NT2/D1 (cell line): ENCODE data around the gene KAT7.
A peak's percentile ranks its signal among the peaks of the same experiment; 100 is the strongest.

Experiments used
- DNase-seq: peaks from one replicate; pipeline ENCODE4 v3.0.0-alpha.2; 2011; ENCODE audit warnings: low read depth, low spot score
- H3K27me3 ChIP-seq: 2 replicates; pipeline ENCODE4 v1.6.0; 2011; ENCODE audit warnings: mild to moderate bottlenecking; ENCODE audit not compliant: insufficient read length, insufficient read depth
- H3K36me3 ChIP-seq: 2 replicates; pipeline ENCODE4 v1.6.1; 2011; ENCODE audit warnings: mild to moderate bottlenecking, low read length, mixed read lengths; ENCODE audit not compliant: insufficient read depth, insufficient read length
- H3K4me1 ChIP-seq: 2 replicates; pipeline ENCODE4 v1.5.1; 2011; ENCODE audit not compliant: insufficient read depth, insufficient read length
- H3K4me3 ChIP-seq: 2 replicates; pipeline ENCODE4 v1.5.1; 2011; ENCODE audit warnings: low read depth; ENCODE audit not compliant: insufficient read length
- H3K9ac ChIP-seq: 2 replicates; pipeline ENCODE4 v1.6.0; 2011; ENCODE audit warnings: low read depth; ENCODE audit not compliant: insufficient read length
- H3K9me3 ChIP-seq: 2 replicates; pipeline ENCODE4 v1.5.1; 2011; ENCODE audit warnings: mild to moderate bottlenecking, low read length; ENCODE audit not compliant: insufficient read depth
- SUZ12 ChIP-seq: IDR thresholded peaks from 2 replicates; pipeline ENCODE4 v1.6.1; 2011; ENCODE audit not compliant: insufficient read length, insufficient read depth; ENCODE audit errors: extremely low read depth
- YY1 ChIP-seq: IDR thresholded peaks from 2 replicates; pipeline ENCODE4 v1.6.1; 2011; ENCODE audit not compliant: insufficient read length, insufficient read depth
- ZNF274 ChIP-seq: IDR thresholded peaks from 2 replicates; pipeline ENCODE4 v1.6.1; 2011; ENCODE audit warnings: mild to moderate bottlenecking, low read depth, low read length

Gene KAT7

GRCh38 chr17:49762151-49762941 lies 26.1 kb upstream of the KAT7 start:
- Histone ChIP-seq H3K9me3 (no peaks in the 10 kb centered on the region), H3K9ac (peak overlapping the region; percentile 77), H3K4me1 (peaks cover 9% of the 10 kb centered on the region), H3K36me3 (peaks cover 7% of the 10 kb centered on the region), H3K4me3 (peak overlapping the region; percentile 83), H3K27me3 (peaks cover 4% of the 10 kb centered on the region)
- TF ChIP-seq SUZ12 (no peak), ZNF274 (no peak), YY1 (no peak)
- DNase-seq, result no peak

DNA sequence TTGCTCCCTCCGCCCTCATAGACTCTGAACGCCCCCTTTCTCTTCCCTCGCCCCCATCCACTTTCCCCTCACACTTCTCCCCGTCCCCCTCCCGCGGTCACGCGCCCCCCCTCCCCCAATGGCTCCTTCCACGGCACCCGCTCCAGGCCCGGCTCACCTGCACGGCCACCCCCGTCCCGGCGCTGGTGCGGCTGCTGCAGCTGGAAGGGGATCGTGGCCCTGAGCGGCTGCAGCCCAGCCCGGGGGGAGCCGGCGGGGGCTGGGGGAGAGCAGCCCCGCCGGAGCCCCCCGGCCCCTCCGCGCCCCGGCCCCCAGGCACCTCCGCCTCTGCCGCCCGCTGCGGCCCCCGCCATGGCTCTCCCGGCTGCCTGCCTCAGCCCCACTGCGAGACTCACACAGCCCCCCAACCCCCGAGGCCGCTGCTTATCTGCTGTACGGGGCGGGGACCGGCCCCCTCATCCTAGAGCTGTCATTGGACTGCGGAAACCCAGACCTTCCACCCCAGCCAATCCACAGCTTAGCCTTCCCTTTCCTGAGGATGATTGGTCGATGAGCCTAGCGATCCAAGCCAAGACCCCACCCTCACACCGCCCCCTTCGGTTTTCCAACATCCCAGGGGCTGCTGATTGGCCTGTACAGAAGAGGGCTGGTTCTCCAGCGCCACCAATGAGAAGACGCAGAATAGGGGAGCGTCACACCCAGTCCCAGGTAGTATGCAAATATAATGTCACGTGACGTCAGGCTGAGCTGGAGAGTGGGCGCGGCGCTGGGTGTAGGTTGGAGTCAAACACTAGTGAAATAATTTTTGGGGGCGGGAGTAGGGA lies 24.5 kb upstream of the KAT7 start, which contains the start of gene FAM117A:
FAM117A (minus strand) TSS at position 397 of the 824 bp plus-strand sequence; CDS start at position 353, 44 bp downstream.
- peak; percentile 97 for DNase-seq
- H3K9me3 ChIP-seq, result no peaks in the 10 kb centered on the region
- TF ChIP-seq ZNF274, result no peak
- no peak for TF ChIP-seq YY1
- no peak for TF ChIP-seq SUZ12
- peaks cover 5% of the 10 kb centered on the region for H3K4me1 ChIP-seq
- H3K4me3 ChIP-seq, result peak within 1 kb of the TSS; percentile 83
- peak within 1 kb of the TSS; percentile 77 for H3K9ac ChIP-seq
- H3K27me3 ChIP-seq, result peaks cover 4% of the 10 kb centered on the region
- H3K36me3 ChIP-seq, result peaks cover 3% of the 10 kb centered on the region

- Histone ChIP-seq H3K36me3 (peaks cover 3% of the 10 kb centered on the region), H3K4me3 (no peak overlapping the region), H3K4me1 (peaks cover 4% of the 10 kb centered on the region), H3K9ac (no peak overlapping the region), H3K9me3 (no peaks in the 10 kb centered on the region), H3K27me3 (peaks cover 4% of the 10 kb centered on the region)
- no peak for TF ChIP-seq YY1
- no peak for TF ChIP-seq ZNF274
- no peak for TF ChIP-seq SUZ12
- DNase-seq, result no peak
Measured at GRCh38 chr17:49764559-49765180, 23.8 kb upstream of the KAT7 start.

- Histone ChIP-seq H3K36me3 (no peaks in the 10 kb centered on the region), H3K4me1 (peaks cover 4% of the 10 kb centered on the region), H3K9ac (no peak overlapping the region), H3K9me3 (no peaks in the 10 kb centered on the region), H3K27me3 (peaks cover 4% of the 10 kb centered on the region), H3K4me3 (no peak overlapping the region)
- no peak for DNase-seq
- TF ChIP-seq ZNF274, result no peak
- no peak for TF ChIP-seq SUZ12
- no peak for TF ChIP-seq YY1
Measured at GRCh38 chr17:49766918-49767530, 21.5 kb upstream of the KAT7 start.

DNA sequence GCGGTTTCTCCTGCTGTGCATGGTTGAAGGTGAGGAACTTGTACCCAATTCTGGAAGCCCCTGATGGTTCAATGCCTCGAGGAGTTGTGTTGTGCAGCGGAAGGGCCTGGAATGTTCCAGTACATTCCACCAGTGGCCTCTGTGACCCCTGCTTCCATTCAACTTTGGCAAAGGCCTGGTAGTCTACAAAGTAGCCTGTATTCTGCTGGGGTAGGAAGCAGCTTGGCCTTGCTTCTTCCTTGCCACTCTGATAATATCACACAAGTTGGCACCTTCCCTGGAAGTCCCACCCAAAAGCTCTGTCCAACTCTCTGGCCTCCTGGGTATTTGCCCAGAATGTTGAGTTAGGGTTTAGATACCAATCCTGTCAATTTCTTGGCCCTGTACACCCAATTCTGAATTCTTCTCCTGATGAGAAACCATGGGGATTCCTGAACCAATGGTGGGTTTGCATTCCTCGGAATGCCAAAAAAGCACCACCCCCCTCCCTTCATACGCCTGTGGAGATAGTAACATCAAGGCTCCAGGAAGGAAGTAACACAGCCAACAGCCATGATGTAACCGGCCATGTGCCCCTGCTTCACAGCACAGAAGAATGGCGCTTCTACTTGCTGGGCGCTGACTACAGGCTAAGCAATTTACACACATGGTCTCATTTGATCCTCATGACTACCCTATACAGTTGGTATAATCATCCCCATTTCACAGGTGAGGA lies 12.8 kb upstream of the KAT7 start:
- H3K4me1 ChIP-seq, result no peaks in the 10 kb centered on the region
- TF ChIP-seq SUZ12, result no peak
- TF ChIP-seq ZNF274, result no peak
- TF ChIP-seq YY1, result no peak
- no peaks in the 10 kb centered on the region for H3K36me3 ChIP-seq
- no peaks in the 10 kb centered on the region for H3K27me3 ChIP-seq
- H3K9ac ChIP-seq, result no peak overlapping the region
- H3K9me3 ChIP-seq, result no peaks in the 10 kb centered on the region
- DNase-seq, result no peak
- H3K4me3 ChIP-seq, result no peak overlapping the region

DNA sequence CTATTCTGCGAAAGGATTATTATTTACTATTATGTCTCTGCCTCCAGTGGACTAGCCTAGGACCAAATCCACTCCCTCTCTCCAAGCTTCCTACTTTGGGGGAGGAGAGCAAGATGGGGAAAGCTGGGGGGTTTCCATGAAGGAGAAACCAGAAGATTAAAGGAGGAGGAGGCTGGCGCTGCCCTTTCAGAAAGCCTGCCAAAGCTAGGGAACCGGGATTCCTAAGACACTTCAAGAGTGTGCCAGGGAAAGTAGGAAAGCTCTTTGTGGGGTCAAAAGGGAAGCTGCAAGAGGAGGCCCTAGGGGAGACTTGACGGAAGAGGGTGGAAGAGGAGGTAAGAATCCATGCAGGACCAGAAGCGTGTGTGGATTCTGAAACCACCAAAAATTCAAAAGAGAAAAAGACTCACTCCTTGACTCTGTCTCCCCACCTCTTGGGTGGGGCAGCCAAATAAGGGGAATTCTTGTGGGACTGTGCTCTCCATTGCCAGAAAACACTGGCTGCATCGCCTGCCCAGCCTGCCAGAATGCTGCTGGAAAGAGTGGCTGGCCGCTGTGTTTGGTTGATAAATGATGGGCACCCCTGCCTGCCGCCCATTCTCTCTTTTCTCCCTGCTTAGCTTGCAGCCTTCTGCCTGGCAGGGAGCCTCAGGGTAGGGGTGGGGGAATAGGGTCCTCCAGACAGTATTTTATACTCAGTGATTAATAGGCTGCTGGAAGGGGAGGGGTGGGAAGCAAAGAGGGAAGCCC lies 11.8 kb upstream of the KAT7 start:
- Histone ChIP-seq H3K27me3 (no peaks in the 10 kb centered on the region), H3K9me3 (no peaks in the 10 kb centered on the region), H3K9ac (no peak overlapping the region), H3K36me3 (no peaks in the 10 kb centered on the region), H3K4me1 (no peaks in the 10 kb centered on the region), H3K4me3 (no peak overlapping the region)
- TF ChIP-seq YY1, result no peak
- no peak for DNase-seq
